SK-N-SH (cell line): Measurements from ENCODE around the gene NEK6. TPM values are rescaled to one million over a fixed set of nuclear protein-coding genes. Genes with fewer than 3 reads are reported as not detected.

Experiments
- CTCF ChIA-PET: fragments of 300-600, 350-600 bp; formaldehyde crosslinking; extraction: SDS; loops from one replicate; lab custom pipeline; 2021; lab: Yijun Ruan, JAX
- POLR2A ChIA-PET: fragments of 350-600 bp; sonication (Branson Sonifier 250); formaldehyde crosslinking; extraction: SDS; loops from one replicate; lab custom pipeline; 2020; ENCODE audit warnings: antibody characterized with exemption, inconsistent platforms; lab: Yijun Ruan, JAX
- DNase-seq: peaks from one replicate; pipeline ENCODE4 v3.0.0; 2012
- H2AFZ ChIP-seq: fragments of 200-600 bp; sonication (generic); 2 replicates; pipeline ENCODE4 v1.8.1; 2016; ENCODE audit warnings: antibody characterized with exemption, mild to moderate bottlenecking, low read depth
- H3F3A ChIP-seq: fragments of 200-600 bp; sonication (generic); replicated peaks from 2 replicates; pipeline ENCODE3; 2016; ENCODE audit warnings: antibody characterized with exemption, mild to moderate bottlenecking; ENCODE audit not compliant: insufficient read depth
- H3K27ac ChIP-seq, 2 experiments: fragments of 200-500 bp in 1 of 2; fragments of 200-600 bp in 1 of 2; sonication (Bioruptor generic) in 1 of 2; sonication (generic), shearing (Covaris generic) in 1 of 2; 2 replicates each; pipeline versions ENCODE4 v1.5.1 to v1.6.1; 2014 to 2016; ENCODE audit warnings: low read depth in 2 of 2, inconsistent platforms in 1 of 2, low read length in 1 of 2, mild to moderate bottlenecking in 1 of 2, mixed read lengths in 1 of 2
- H3K27me3 ChIP-seq: fragments of 200-600 bp; sonication (generic), shearing (Covaris generic); 2 replicates; pipeline ENCODE4 v1.6.1; 2016; ENCODE audit warnings: mixed run types; ENCODE audit not compliant: insufficient read depth
- H3K36me3 ChIP-seq, 2 experiments: fragments of 200-500 bp in 1 of 2; fragments of 200-600 bp in 1 of 2; sonication (Bioruptor generic) in 1 of 2; sonication (generic) in 1 of 2; replicated peaks in 1 of 2; 2 replicates each; pipeline versions ENCODE3 to v1.5.1; 2014 to 2016; ENCODE audit warnings: low read length in 1 of 2, mild to moderate bottlenecking in 1 of 2; ENCODE audit not compliant: insufficient read depth in 2 of 2, control insufficient read depth in 1 of 2
- H3K4me1 ChIP-seq, 2 experiments: fragments of 200-500 bp in 1 of 2; fragments of 200-600 bp in 1 of 2; sonication (Bioruptor generic) in 1 of 2; sonication (generic), shearing (Covaris generic) in 1 of 2; 2 replicates each; pipeline versions ENCODE4 v1.5.1 to v1.6.1; 2014 to 2016; ENCODE audit warnings: low read depth in 1 of 2, low read length in 1 of 2, mixed run types in 1 of 2; ENCODE audit not compliant: insufficient read depth in 2 of 2, control insufficient read depth in 1 of 2
- H3K4me2 ChIP-seq: fragments of 200-600 bp; sonication (generic), shearing (Covaris generic); 2 replicates; pipeline ENCODE4 v1.6.1; 2017; ENCODE audit warnings: mixed run types
- H3K4me3 ChIP-seq, 2 experiments: fragments of 200-500 bp in 1 of 2; fragments of 200-600 bp in 1 of 2; sonication (Bioruptor generic) in 1 of 2; sonication (generic), shearing (Covaris generic) in 1 of 2; 2 replicates each; pipeline versions ENCODE4 v1.5.1 to v1.8.1; 2014 to 2016; ENCODE audit warnings: low read depth in 2 of 2, inconsistent platforms in 1 of 2, low read length in 1 of 2, mild to moderate bottlenecking in 1 of 2, mixed read lengths in 1 of 2, moderate library complexity in 1 of 2
- H3K79me2 ChIP-seq: fragments of 200-600 bp; sonication (generic); 2 replicates; pipeline ENCODE4 v1.8.1; 2017; ENCODE audit warnings: mild to moderate bottlenecking; ENCODE audit not compliant: insufficient read depth
- H3K9ac ChIP-seq: fragments of 200-600 bp; sonication (generic); 2 replicates; pipeline ENCODE4 v1.6.1; 2017; ENCODE audit warnings: mixed run types
- H3K9me2 ChIP-seq: fragments of 200-600 bp; sonication (generic); 2 replicates; pipeline ENCODE4 v1.6.1; 2017; ENCODE audit warnings: mixed run types
- H3K9me3 ChIP-seq: fragments of 200-600 bp; sonication (generic); 2 replicates; pipeline ENCODE4 v1.6.1; 2017; ENCODE audit warnings: mixed run types, mild to moderate bottlenecking, moderate library complexity
- H4K20me1 ChIP-seq: fragments of 200-600 bp; sonication (generic); 2 replicates; pipeline ENCODE4 v1.6.1; 2017; ENCODE audit warnings: mild to moderate bottlenecking, mixed run types; ENCODE audit not compliant: insufficient read depth
- CHD2 ChIP-seq: fragments of 150-350 bp; IDR thresholded peaks from 2 replicates; pipeline ENCODE4 v1.6.1; 2018; ENCODE audit warnings: low read length; ENCODE audit not compliant: partially characterized antibody
- EP300 ChIP-seq, 2 experiments: IDR thresholded peaks; 2 replicates each; pipeline versions ENCODE4 v1.4.0 to v1.6.1; 2012; ENCODE audit warnings: borderline replicate concordance in 1 of 2, low read depth in 1 of 2, low read length in 1 of 2
- FOSL2 ChIP-seq: IDR thresholded peaks from 2 replicates; pipeline ENCODE4 v1.4.0; 2012; ENCODE audit warnings: low read depth, mild to moderate bottlenecking, moderate library complexity, borderline replicate concordance
- FOXJ3 ChIP-seq: sonication (generic); formaldehyde crosslinking; IDR thresholded peaks from 2 replicates; pipeline ENCODE4 v1.5.1; 2020; ENCODE audit warnings: mild to moderate bottlenecking, missing genetic modification reagents
- FOXM1 ChIP-seq: IDR thresholded peaks from 2 replicates; pipeline ENCODE4 v1.4.0; 2012; ENCODE audit warnings: low read depth, mild to moderate bottlenecking
- GABPA ChIP-seq: IDR thresholded peaks from 2 replicates; pipeline ENCODE4 v1.4.0; 2012; ENCODE audit warnings: low read depth, mild to moderate bottlenecking
- GATA2 ChIP-seq: sonication (generic); formaldehyde crosslinking; IDR thresholded peaks from 2 replicates; pipeline ENCODE4 v1.5.0; 2020; ENCODE audit warnings: mild to moderate bottlenecking, missing genetic modification reagents
- MXI1 ChIP-seq: IDR thresholded peaks from 2 replicates; pipeline ENCODE4 v1.6.1; 2012; ENCODE audit warnings: mild to moderate bottlenecking, low read depth, low read length, improper control_type of control experiment
- NRF1 ChIP-seq: IDR thresholded peaks from 2 replicates; pipeline ENCODE4 v1.6.1; 2012; ENCODE audit warnings: low read depth, mild to moderate bottlenecking, low read length
- PBX3 ChIP-seq: IDR thresholded peaks from 2 replicates; pipeline ENCODE4; 2012
- RAD21 ChIP-seq: IDR thresholded peaks from 2 replicates; pipeline ENCODE4 v1.6.1; 2012; ENCODE audit warnings: mild to moderate bottlenecking, low read length
- RCOR1 ChIP-seq: fragments of 150-350 bp; IDR thresholded peaks from 2 replicates; pipeline ENCODE4 v1.6.1; 2017; ENCODE audit warnings: antibody characterized with exemption, low read length
- RFX5 ChIP-seq: IDR thresholded peaks from 2 replicates; pipeline ENCODE4 v1.6.1; 2012; ENCODE audit warnings: mild to moderate bottlenecking, improper control_type of control experiment, low read length
- SIN3A ChIP-seq: IDR thresholded peaks from 2 replicates; pipeline ENCODE4 v1.6.1; 2012; ENCODE audit warnings: low read depth, mild to moderate bottlenecking, low read length, moderate library complexity, borderline replicate concordance
- SMC3 ChIP-seq: IDR thresholded peaks from 2 replicates; pipeline ENCODE4 v1.6.1; 2012; ENCODE audit warnings: low read depth, low read length, improper control_type of control experiment
- TAF1 ChIP-seq: IDR thresholded peaks from 2 replicates; pipeline ENCODE4 v1.6.1; 2012; ENCODE audit warnings: low read depth, mild to moderate bottlenecking, low read length, moderate library complexity, borderline replicate concordance
- TCF12 ChIP-seq: IDR thresholded peaks from 2 replicates; pipeline ENCODE4 v1.4.0; 2012
- USF2 ChIP-seq: fragments of 150-350 bp; IDR thresholded peaks from 2 replicates; pipeline ENCODE4 v1.6.1; 2017; ENCODE audit warnings: antibody characterized with exemption, low read length, low read depth, borderline replicate concordance
- WGBS: methylation state at CpG from one replicate; pipeline ENCODE4 v1.1.6; 2017; ENCODE audit warnings: low lambda C conversion rate; 5-methylcytosine and 5-hydroxymethylcytosine counted together
- polyA plus RNA-seq, 3 experiments: library from polyadenylated mRNA; depleted of rRNA; stranded (reverse); fragments of >200 nt; gene quantifications; 2 replicates each; pipeline ENCODE4 v1.2.3, GENCODE V29; 2012

Gene NEK6
- polyA plus RNA-seq, 1 of the 3 experiments (the other 2 are of a cell fraction), result 89.8 TPM

GRCh38 chr9:124293718-124294506 is 36.2 kb downstream of the NEK6 start:
- Histone ChIP-seq H3K9me2 (no peaks in the 10 kb centered on the region), H2AFZ (no peak overlapping the region), H3K27ac (no peak overlapping the region), H3F3A (no peaks in the 10 kb centered on the region), H3K79me2 (peaks cover 99% of the 10 kb centered on the region), H3K27me3 (no peaks in the 10 kb centered on the region), H3K4me2 (no peak overlapping the region), H3K9ac (no peak overlapping the region), H3K9me3 (no peaks in the 10 kb centered on the region), H3K36me3 (peaks cover 3 to 4% of the 10 kb centered on the region in 2 experiments), H3K4me1 (peaks cover 32 to 48% of the 10 kb centered on the region in 2 experiments; a peak in 3 of 4 replicates), H4K20me1 (peaks cover 57% of the 10 kb centered on the region), H3K4me3 (no peak overlapping the region)
- DNase-seq, result no peak
- ChIA-PET CTCF (interaction anchor here (1.4 to 1.9 kb wide), 2 partner anchors 28 to 167 kb away, joined by 3 to 6 read pairs; no protein-coding TSS in a partner anchor), POLR2A (no interaction called here)
- 93% methylated on average over 17 of the region's 17 CpGs for WGBS
- TF ChIP-seq USF2, result no peak
- TF ChIP-seq FOXM1, result no peak
- TF ChIP-seq MXI1, result no peak
- no peak for TF ChIP-seq GATA2 (CRISPR knock-in tag)
- TF ChIP-seq SMC3, result no peak
- no peak for TF ChIP-seq FOSL2
- no peak for TF ChIP-seq TAF1
- TF ChIP-seq PBX3, result no peak
- TF ChIP-seq NRF1, result no peak
- no peak for TF ChIP-seq TCF12
- TF ChIP-seq GABPA, result no peak
- TF ChIP-seq FOXJ3, result no peak
- no peak for TF ChIP-seq RAD21
- no peak for TF ChIP-seq RFX5

GRCh38 chr9:124295159-124295794 is 37.5 kb downstream of the NEK6 start:
- TF ChIP-seq USF2, result no peak
- TF ChIP-seq TCF12, result peak; percentile 67; the same call in 1 of the 2 replicates
- TF ChIP-seq GATA2 (CRISPR knock-in tag), result peak; percentile 40
- TF ChIP-seq MXI1, result peak; percentile 59; the same call in 1 of the 2 replicates
- TF ChIP-seq EP300 (IDR thresholded peaks at IDR 0.05; ENCODE audit: borderline replicate concordance in 1 of 2, low read depth in 1 of 2, low read length in 1 of 2), result peak in 1 of 2 experiments; percentile 72; a peak in 2 of 4 replicates
- TF ChIP-seq CHD2, result peak; percentile 59
- peak; percentile 67 for TF ChIP-seq PBX3
- TF ChIP-seq SIN3A, result no peak
- TF ChIP-seq FOXM1, result no peak
- peak; percentile 58; the same call in 1 of the 2 replicates for TF ChIP-seq RCOR1
- no peaks in the 10 kb centered on the region for H3K9me2 ChIP-seq
- H3F3A ChIP-seq, result no peaks in the 10 kb centered on the region
- peaks cover 0 to 4% of the 10 kb centered on the region in 2 experiments for H3K36me3 ChIP-seq
- 60% methylated on average over 12 of the region's 18 CpGs for WGBS
- H3K4me3 ChIP-seq, result no peak overlapping the region
- H3K27me3 ChIP-seq, result no peaks in the 10 kb centered on the region
- no peaks in the 10 kb centered on the region for H3K9me3 ChIP-seq
- POLR2A ChIA-PET, result interaction anchor here (0.7 kb wide), 1 partner anchor 9 kb away, joined by 3 read pairs; no protein-coding TSS in a partner anchor
- no peak overlapping the region for H3K9ac ChIP-seq
- CTCF ChIA-PET, result interaction anchor here (0.8 to 1.1 kb wide), 3 partner anchors 27 to 39 kb away, joined by 3 to 4 read pairs (median 3); partner anchors contain the start of gene NEK6
- peaks cover 99% of the 10 kb centered on the region for H3K79me2 ChIP-seq
- peak; percentile 92 for DNase-seq
- H4K20me1 ChIP-seq, result peaks cover 45% of the 10 kb centered on the region
- H3K27ac ChIP-seq, result peak overlapping the region; percentile 9 to 73; a peak in 3 of 4 replicates
- no peak overlapping the region for H2AFZ ChIP-seq
- peaks cover 32 to 61% of the 10 kb centered on the region in 2 experiments; a peak in 3 of 4 replicates for H3K4me1 ChIP-seq
- H3K4me2 ChIP-seq, result no peak overlapping the region
